Cerebellar cortex (tissue), 1 donor: ENCODE results near the gene SECTM1.

Experiments
- DNase-seq: peaks from one replicate; pipeline ENCODE4 v3.0.0-alpha.2; 2015; ENCODE audit warnings: low spot score

Gene SECTM1

DNA sequence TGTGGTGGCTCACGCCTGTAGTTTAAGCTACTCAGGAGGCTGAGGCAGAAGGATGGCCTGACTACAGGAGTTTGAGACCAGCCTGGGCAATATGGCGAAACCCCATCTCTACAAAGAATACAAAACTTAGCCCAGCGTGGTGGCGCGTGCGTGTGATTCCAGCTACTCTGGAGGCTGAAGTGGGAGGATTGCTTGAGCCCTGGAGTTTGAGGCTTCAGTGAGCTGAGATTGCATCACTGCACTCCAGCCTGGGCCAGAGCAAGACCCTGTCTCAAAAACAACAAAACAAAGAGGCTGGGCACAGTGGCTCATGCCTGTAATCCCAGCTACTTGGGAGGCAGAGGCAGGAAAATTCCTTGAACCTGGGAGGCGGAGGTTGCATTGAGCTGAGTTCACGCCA, 53.0 kb downstream of the SECTM1 start:
- no peak for DNase-seq

DNA sequence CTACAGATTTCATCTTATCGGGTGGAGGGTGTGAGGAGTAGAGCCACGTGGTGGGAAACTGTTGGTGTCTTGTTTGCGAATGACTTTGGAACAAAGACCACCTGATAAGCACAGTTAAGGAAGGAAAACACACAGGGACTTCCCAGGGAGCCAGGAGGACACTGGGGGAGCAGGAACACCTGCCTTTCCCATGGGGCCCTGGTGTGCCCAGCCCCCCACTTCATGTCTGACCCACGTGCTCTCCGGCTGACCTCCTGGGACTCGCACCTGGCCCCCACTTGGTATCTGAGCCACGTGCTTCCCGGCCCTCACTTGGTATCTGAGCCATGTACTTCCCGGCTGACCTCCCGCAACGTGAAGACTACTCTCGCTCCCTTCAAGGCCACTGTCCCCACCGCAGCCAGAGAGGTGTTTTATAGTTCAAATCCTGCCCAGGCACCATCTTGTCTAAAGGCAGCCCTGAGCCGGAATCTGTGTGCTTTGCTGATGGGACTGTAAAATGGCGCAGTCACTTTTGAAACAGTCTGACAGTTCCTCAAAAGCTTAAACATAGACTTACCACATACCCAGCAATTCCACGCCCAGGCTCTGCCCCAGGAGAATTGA, 54.7 kb downstream of the SECTM1 start:
- no peak for DNase-seq

DNA sequence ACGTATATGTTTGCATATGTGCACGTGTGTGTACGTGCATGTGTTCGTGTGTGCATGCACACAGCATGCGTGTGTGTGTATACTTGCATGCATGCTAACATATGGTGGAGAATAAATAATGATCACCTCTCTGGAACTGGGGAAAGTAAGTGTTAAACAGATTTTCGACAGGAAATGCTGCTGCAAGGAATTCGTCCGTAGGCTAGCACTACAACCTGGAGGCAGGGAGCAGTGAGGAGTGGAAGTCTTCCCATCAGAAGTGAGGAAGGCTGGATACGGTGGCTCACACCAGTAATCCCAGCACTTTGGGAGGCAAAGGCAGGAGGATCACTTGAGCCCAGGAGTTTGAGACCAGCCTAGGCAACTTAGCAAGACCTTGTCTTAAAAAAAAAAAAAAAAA, 55.3 kb downstream of the SECTM1 start:
- DNase-seq, result no peak

DNA sequence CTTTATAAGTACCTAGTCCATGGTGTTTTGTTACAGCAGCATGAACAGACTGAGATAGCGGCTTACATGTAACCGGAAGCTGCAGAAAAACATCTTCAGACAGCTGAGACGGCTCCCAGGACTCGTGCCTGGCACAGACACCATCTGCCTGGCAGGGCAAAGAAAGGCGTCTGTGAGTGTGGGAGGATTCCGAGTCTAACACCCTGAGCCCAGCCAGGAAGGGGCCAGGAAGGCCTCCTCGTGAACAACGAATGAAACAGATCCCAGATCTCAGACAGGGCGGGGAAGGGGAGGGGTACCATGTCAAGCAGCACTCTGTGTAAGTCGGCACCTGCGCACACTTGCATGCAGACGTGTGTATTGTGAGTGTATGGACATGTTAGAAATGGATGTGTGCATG, 55.7 kb downstream of the SECTM1 start:
- DNase-seq, result no peak

DNA sequence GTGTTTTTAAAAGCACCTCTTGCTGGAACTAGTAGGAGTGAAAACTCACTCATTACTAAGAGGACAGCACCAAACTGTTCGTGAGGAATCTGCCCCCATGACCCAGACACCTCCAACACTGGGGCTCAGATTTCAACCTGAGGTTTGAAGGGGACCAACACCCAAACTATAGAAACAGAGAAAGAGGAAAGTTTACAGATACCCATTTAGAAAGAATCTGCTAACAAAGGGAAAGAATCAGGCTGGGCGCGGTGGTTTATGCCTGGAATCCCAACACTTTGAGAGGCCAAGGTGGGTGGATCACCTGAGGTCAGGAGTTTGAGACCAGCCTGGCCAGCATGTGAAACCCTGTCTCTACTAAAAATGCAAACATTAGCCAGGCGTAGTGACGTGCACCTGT, 56.6 kb downstream of the SECTM1 start:
- DNase-seq, result no peak

DNA sequence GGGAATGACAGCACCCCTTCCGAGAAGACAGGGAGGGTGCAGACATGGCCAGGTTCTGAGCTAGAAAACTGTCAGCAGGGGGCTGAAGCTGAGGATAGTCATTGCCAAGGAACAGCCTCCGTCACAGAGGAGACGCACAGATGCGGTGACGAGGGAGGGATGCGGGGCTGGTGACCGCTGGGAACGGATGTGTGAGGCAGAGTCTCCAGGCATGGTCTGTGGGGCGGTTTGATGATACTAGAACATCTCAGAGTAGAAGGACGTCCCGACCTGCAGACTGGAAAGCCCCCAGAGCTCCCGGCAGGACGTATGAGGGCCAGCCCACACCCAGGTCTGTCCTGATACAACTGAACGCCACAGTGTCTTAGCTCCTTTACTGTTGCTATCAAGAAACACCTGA, 58.2 kb downstream of the SECTM1 start:
- DNase-seq, result no peak

DNA sequence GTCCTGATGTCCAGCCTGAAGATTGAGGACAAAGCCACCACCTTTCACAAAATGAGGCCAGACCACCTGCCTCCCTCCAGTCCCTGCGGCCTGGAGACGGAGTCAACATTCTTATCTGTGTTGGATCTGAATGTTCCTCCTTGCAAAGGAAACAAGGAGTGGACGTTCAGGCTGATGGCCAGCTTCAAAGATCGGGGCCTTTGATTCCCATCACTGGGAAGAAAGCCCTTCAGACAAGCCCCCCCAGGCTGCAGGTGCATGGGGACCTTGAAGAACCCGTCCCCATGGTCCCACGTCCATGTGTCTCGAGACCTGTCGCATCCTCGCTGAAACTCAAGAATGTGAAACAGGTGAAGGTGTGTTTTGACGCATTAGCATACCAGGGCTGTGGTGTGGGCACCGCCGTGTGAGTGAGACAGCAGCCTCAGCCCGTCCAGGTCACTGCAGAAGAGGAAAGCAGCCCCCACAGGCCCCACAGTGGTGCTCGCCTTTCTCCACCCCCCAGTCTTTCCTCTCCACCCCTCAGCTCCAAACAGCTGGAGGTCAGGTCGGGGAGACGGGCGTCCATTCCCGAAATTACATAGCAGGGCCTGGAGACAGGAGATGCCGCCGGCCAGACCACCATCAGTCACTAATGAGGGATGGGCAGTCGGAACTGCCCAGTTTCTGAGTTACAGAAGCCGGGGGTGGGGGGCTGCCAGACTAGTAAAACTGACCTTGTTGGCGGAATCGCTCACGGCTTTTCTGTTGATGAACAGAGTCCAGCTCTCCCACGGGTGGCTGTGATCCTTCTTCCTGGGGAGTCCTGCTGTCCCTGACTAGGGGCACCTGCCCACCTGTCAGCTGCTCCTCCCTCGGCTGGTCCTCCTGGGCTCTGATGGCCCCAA, 59.2 kb downstream of the SECTM1 start:
- DNase-seq, result no peak

DNA sequence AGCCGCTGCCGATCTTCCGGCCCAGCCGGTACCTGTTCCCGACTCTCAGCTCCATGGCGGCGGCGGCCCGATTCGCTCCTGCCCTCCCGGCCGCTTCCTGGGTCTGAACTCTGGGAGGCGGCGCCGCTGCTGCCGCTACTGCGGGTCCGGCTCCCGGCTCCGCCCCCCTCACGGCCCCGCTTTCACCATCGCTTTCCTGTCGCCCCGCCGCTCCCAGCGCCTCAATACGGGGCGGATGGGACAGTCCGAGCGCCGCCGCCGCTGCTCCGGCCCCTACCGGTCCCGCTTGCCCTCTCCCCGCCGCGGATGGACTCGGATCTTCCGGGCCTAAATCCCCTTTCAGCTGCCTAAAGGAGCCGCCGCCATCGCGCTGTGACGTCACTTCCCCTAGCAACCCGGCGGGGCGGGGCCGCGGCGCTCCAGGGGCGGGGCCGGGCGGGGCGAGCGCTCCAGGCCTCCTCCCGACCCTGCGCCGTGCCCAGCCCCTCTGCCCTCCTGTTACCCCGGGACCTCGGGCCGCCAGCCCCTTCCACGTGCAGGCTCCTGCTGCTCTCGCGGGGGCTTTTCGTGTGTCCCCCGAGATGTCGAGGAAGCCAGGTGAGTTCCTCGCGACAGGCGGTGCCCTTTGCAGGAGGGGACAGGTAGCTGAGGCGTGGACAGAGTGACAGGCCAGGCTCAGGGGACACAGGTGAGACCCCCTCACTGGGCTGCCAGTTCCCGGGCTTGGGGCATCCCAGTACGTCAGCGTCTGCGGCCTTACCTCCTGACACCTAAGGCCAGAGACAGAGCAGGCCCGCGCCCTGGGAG, 60.0 kb downstream of the SECTM1 start, which contains the start of gene CSNK1D:
Gene CSNK1D, minus strand, starts transcription at position 374 of the 807 bp plus-strand sequence. Its CDS starts 319 bp downstream, at position 55.
- peak; percentile 87 for DNase-seq

DNA sequence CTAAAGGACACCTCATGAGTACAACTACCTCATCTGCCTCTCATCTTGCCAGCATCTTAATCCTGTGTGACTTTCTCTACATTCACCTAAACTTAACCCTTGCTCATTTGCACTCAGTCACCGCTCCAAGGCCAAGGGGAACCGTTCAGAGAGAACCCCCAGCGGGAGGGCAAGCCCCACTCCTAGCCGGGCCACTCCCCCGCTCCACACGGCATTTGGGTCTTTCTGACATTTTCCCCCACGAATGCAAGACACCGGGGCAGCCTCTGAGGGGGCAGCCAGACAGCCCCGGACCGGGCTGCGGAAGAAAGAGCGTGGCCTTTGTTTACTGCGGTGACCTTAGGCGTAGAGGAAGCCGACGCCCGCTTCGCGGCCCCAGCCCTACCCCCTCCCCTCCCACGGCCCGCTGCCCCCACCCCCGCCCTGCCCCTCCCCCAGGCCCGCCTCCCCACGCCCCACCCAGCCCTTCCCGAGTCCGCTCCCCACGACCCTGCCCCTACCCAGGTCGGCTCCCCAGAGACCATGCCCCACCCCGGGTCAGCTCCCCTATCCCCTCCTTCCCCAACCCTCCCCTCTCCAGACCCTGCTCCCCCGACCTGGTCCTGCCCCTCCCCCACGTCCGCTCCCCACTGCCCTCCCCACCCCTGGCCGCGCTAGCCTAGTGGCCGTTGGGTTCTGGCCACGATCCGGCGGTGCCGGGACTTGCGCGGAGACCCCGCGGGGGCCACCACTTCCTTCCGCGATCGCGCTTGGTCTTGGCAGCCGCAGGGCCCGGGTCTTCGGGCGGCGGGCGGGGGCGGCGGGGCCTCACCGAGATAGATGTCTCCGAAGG, 60.9 kb downstream of the SECTM1 start:
- no peak for DNase-seq

DNA sequence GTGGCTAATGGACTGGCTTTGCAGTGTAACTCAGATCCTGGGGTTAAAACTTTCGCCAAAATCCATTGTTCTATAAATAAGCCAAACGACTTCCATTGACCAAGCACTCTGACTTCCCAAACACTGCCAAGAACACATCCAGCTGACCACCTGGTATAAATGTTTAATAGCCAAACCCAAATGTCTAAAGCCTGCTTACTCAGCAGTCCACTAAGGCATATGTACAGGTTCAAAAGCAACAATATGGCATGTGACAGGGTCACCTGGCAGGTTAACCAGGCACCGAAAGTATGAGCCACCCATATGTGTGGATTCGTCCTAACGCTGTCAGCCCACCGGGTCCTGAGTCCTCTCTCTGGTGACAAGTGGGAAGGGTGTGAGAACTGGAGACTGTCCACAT, 62.2 kb downstream of the SECTM1 start:
- DNase-seq, result no peak
